ENCODE results near the gene LEPROT. TPM values are rescaled to one million over a fixed set of nuclear protein-coding genes. Genes with fewer than 3 reads are reported as not detected.

The LEPROT gene
- total and polyA plus RNA-seq, 10 of the 15 experiments (the other 5 are each of a cell fraction or from before 2014, with no cell fraction given) = 14.9 to 38.1 (median 17.4) TPM

GRCh38 chr1:65412256-65412983 is 8.0 kb upstream of the LEPROT start (continued):
- TF ChIP-seq RELB (IDR thresholded peaks at IDR 0.05; ENCODE audit: low read depth) (no peak), SIX5 (IDR thresholded peaks at IDR 0.05; ENCODE audit: low read depth, low read length, severe bottlenecking) (no peak), LARP7 (IDR thresholded peaks at IDR 0.05) (no peak), BACH1 (IDR thresholded peaks at IDR 0.05; ENCODE audit: borderline replicate concordance) (no peak), NR2C2 (IDR thresholded peaks at IDR 0.05; ENCODE audit: borderline replicate concordance, control insufficient read depth, insufficient read length, low read depth) (no peak), RUNX3 (IDR thresholded peaks at IDR 0.05; ENCODE audit: low read length) (no peak), ZBTB40 (IDR thresholded peaks at IDR 0.05; ENCODE audit: borderline replicate concordance) (no peak), POLR2AphosphoS5 (IDR thresholded peaks at IDR 0.05; ENCODE audit: low read length) (no peak), EP300 (IDR thresholded peaks at IDR 0.05; ENCODE audit: borderline replicate concordance in 1 of 2, control insufficient read depth in 1 of 2, low read depth in 2 of 2, low read length in 2 of 2) (no peak), YY1 (IDR thresholded peaks at IDR 0.05; ENCODE audit: low read depth, low read length) (no peak), MLLT1 (IDR thresholded peaks at IDR 0.05) (no peak)
- TF ChIP-seq, protein P1, sequence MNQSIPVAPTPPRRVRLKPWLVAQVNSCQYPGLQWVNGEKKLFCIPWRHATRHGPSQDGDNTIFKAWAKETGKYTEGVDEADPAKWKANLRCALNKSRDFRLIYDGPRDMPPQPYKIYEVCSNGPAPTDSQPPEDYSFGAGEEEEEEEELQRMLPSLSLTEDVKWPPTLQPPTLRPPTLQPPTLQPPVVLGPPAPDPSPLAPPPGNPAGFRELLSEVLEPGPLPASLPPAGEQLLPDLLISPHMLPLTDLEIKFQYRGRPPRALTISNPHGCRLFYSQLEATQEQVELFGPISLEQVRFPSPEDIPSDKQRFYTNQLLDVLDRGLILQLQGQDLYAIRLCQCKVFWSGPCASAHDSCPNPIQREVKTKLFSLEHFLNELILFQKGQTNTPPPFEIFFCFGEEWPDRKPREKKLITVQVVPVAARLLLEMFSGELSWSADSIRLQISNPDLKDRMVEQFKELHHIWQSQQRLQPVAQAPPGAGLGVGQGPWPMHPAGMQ (IDR thresholded peaks at IDR 0.05; ENCODE audit: borderline replicate concordance) = no peak
- TF ChIP-seq, protein P2, sequence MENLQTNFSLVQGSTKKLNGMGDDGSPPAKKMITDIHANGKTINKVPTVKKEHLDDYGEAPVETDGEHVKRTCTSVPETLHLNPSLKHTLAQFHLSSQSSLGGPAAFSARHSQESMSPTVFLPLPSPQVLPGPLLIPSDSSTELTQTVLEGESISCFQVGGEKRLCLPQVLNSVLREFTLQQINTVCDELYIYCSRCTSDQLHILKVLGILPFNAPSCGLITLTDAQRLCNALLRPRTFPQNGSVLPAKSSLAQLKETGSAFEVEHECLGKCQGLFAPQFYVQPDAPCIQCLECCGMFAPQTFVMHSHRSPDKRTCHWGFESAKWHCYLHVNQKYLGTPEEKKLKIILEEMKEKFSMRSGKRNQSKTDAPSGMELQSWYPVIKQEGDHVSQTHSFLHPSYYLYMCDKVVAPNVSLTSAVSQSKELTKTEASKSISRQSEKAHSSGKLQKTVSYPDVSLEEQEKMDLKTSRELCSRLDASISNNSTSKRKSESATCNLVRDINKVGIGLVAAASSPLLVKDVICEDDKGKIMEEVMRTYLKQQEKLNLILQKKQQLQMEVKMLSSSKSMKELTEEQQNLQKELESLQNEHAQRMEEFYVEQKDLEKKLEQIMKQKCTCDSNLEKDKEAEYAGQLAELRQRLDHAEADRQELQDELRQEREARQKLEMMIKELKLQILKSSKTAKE (IDR thresholded peaks at IDR 0.05; ENCODE audit: low read depth, poor library complexity, severe bottlenecking) = no peak
